GM06990 (cell line): ENCODE data around the gene MRAP.

ENCODE experiments used
- DNase-seq: peaks from one replicate; pipeline ENCODE4 v3.0.0-alpha.2; 2011; ENCODE audit not compliant: insufficient read length; ENCODE audit errors: extremely low read depth
- H3K27me3 ChIP-seq: replicated peaks from 2 replicates; pipeline ENCODE4 v1.6.0; 2011; ENCODE audit warnings: low read length; ENCODE audit not compliant: control insufficient read depth, insufficient read depth
- H3K36me3 ChIP-seq: 2 replicates; pipeline ENCODE4 v1.5.1; 2011; ENCODE audit warnings: low read length; ENCODE audit not compliant: control insufficient read depth, insufficient read depth
- H3K4me3 ChIP-seq: replicated peaks from 2 replicates; pipeline ENCODE4 v1.5.1; 2011; ENCODE audit warnings: low read depth, mild to moderate bottlenecking, control low read depth, low read length
- TF ChIP-seq, protein P1 (sequence below): IDR thresholded peaks from 2 replicates; pipeline ENCODE4 v1.5.1; 2011; ENCODE audit warnings: low read length, control low read depth, mild to moderate bottlenecking, inconsistent platforms; ENCODE audit not compliant: insufficient read depth, poor library complexity, severe bottlenecking

The MRAP gene

GRCh38 chr21:32281531-32281930 is 17.1 kb upstream of the MRAP start:
- Histone ChIP-seq H3K36me3 (no peaks in the 10 kb centered on the region), H3K27me3 (no peaks in the 10 kb centered on the region), H3K4me3 (no peak overlapping the region)
- no peak for DNase-seq
- TF ChIP-seq, protein P1, sequence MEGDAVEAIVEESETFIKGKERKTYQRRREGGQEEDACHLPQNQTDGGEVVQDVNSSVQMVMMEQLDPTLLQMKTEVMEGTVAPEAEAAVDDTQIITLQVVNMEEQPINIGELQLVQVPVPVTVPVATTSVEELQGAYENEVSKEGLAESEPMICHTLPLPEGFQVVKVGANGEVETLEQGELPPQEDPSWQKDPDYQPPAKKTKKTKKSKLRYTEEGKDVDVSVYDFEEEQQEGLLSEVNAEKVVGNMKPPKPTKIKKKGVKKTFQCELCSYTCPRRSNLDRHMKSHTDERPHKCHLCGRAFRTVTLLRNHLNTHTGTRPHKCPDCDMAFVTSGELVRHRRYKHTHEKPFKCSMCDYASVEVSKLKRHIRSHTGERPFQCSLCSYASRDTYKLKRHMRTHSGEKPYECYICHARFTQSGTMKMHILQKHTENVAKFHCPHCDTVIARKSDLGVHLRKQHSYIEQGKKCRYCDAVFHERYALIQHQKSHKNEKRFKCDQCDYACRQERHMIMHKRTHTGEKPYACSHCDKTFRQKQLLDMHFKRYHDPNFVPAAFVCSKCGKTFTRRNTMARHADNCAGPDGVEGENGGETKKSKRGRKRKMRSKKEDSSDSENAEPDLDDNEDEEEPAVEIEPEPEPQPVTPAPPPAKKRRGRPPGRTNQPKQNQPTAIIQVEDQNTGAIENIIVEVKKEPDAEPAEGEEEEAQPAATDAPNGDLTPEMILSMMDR, result no peak

- H3K27me3 ChIP-seq, result no peaks in the 10 kb centered on the region
- no peak overlapping the region for H3K4me3 ChIP-seq
- no peaks in the 10 kb centered on the region for H3K36me3 ChIP-seq
- TF ChIP-seq, protein P1, result no peak
- no peak for DNase-seq
Observed at GRCh38 chr21:32282992-32283391, 15.7 kb upstream of the MRAP start.

- no peak overlapping the region for H3K4me3 ChIP-seq
- no peaks in the 10 kb centered on the region for H3K27me3 ChIP-seq
- TF ChIP-seq, protein P1, result no peak
- H3K36me3 ChIP-seq, result no peaks in the 10 kb centered on the region
- DNase-seq, result no peak
Observed at GRCh38 chr21:32285476-32285875, 13.2 kb upstream of the MRAP start.

DNA sequence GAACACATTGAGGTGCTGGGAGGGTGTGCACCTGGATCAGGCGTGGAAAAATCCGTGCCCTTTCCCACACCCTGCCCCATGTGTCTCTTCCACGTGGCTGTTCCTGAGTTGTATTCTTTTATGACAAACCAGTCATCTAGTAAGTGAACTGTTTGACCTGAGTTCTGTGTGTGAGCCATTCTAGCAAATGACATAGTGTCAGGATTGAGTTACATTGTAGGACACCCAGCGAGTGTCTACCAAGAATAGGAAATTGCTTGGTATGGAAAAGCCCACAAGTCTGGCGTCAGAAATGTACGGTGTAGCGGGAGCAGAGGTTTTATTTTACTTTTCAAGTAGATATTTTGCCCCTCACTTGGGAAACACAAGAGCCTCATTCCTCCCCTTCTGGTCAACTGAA is 1.2 kb upstream of the MRAP start:
- no peaks in the 10 kb centered on the region for H3K27me3 ChIP-seq
- TF ChIP-seq, protein P1, result no peak
- peaks cover 4% of the 10 kb centered on the region for H3K36me3 ChIP-seq
- H3K4me3 ChIP-seq, result no peak overlapping the region
- DNase-seq, result no peak

- TF ChIP-seq, protein P1, result no peak
Observed at GRCh38 chr21:32298148-32298559, 501 bp upstream of the MRAP start.

DNA sequence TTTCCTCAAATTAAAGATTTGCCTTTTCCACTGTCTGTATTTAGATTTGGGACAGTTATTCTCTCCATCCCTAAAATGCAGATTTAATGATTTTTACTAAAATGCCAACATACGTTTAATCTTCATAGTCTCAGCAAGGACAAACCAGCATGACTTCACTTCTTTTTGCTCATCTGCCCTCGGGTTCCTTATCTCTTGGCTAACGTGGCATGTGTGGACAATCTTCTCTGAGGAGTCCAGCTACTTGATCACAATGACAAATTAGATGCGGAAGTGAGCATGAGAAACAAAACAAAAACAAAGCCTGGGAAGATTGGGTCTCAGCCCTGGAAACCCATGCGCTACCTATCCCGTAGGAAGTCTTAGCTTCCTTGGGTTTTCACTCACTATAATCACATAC is 1.0 kb downstream of the MRAP start:
- TF ChIP-seq, protein P1, result no peak
- Histone ChIP-seq H3K4me3 (no peak overlapping the region), H3K36me3 (peaks cover 4% of the 10 kb centered on the region), H3K27me3 (no peaks in the 10 kb centered on the region)
- DNase-seq, result no peak

More at GRCh38 chr21:32298148-32298559, 501 bp upstream of the MRAP start:
- Histone ChIP-seq H3K27me3 (no peaks in the 10 kb centered on the region), H3K4me3 (no peak overlapping the region), H3K36me3 (peaks cover 4% of the 10 kb centered on the region)
- no peak for DNase-seq
